IPS DF 6.9 (cell line): ENCODE measurements around the gene PPFIA4.

Experiments
- DNase-seq: peaks from one replicate; pipeline ENCODE4 v3.0.0-alpha.2; 2013; ENCODE audit warnings: low read depth, low spot score
- H3K27ac ChIP-seq: one replicate; pipeline ENCODE4 v1.5.1; 2013; ENCODE audit warnings: low read length, control low read depth
- H3K27me3 ChIP-seq: 2 replicates; pipeline ENCODE4 v1.6.1; 2013; ENCODE audit warnings: mild to moderate bottlenecking, low read length; ENCODE audit not compliant: control insufficient read depth, insufficient read depth
- H3K36me3 ChIP-seq: 2 replicates; pipeline ENCODE4 v1.6.1; 2013; ENCODE audit warnings: low read length; ENCODE audit not compliant: control insufficient read depth, insufficient read depth
- H3K4me1 ChIP-seq: 2 replicates; pipeline ENCODE4 v1.6.1; 2013; ENCODE audit warnings: low read length; ENCODE audit not compliant: control insufficient read depth, insufficient read depth
- H3K4me3 ChIP-seq: 2 replicates; pipeline ENCODE4 v1.5.1; 2013; ENCODE audit warnings: mild to moderate bottlenecking, low read length
- H3K9me3 ChIP-seq: 2 replicates; pipeline ENCODE4 v1.6.1; 2013; ENCODE audit warnings: low read length, inconsistent platforms; ENCODE audit not compliant: control insufficient read depth, insufficient read depth
- WGBS: extraction: QIAGEN DNeasy Blood & Tissue Kit; methylation state at CpG from one replicate; pipeline ENCODE4 v1.1.7; 2013; ENCODE audit warnings: mixed read lengths, missing lambda C conversion rate; ENCODE audit not compliant: insufficient read length, insufficient coverage; 5-methylcytosine and 5-hydroxymethylcytosine counted together

The PPFIA4 gene

GRCh38 chr1:203082231-203082505, 55.9 kb downstream of the PPFIA4 start:
- Histone ChIP-seq H3K9me3 (no peaks in the 10 kb centered on the region), H3K36me3 (no peaks in the 10 kb centered on the region), H3K27ac (no peak overlapping the region), H3K4me3 (no peak overlapping the region), H3K27me3 (no peaks in the 10 kb centered on the region; the same call in 1 of the 2 replicates), H3K4me1 (peaks cover 10% of the 10 kb centered on the region; the same call in 1 of the 2 replicates)
- no CpG with 5 or more reads among the region's 3 CpGs for WGBS
- no peak for DNase-seq

GRCh38 chr1:203082571-203083462, 56.5 kb downstream of the PPFIA4 start:
- WGBS: no CpG with 5 or more reads among the region's 11 CpGs
- Histone ChIP-seq H3K9me3 (no peaks in the 10 kb centered on the region), H3K27me3 (no peaks in the 10 kb centered on the region), H3K4me1 (peaks cover 10% of the 10 kb centered on the region; the same call in 1 of the 2 replicates), H3K4me3 (no peak overlapping the region), H3K27ac (no peak overlapping the region), H3K36me3 (no peaks in the 10 kb centered on the region)
- no peak for DNase-seq

DNA sequence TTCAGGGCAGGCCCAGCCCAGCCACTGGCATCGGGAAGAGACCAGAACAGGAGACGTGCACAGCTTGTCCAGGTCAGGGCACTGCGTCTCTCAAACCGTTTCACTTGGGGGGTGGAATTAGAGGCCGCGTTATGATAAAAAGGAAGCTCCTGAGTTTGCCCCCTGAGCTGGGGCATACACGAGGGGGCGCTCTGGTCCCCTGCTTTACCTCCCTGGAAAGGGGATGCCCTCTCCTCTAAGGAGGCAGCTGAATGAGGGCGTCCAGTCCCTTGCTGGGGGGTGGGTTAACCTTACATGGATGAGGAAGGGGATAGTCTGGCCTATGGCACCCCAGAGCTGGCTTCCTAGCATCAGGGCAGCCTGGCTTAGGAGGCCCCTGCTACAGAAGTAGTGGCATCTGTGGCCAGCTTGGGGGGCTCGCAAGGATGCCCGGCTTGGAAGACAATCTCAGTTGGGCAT, 57.2 kb downstream of the PPFIA4 start:
- H3K4me3 ChIP-seq: no peak overlapping the region
- no peaks in the 10 kb centered on the region for H3K27me3 ChIP-seq
- no peaks in the 10 kb centered on the region for H3K9me3 ChIP-seq
- WGBS: no CpG with 5 or more reads among the region's 11 CpGs
- H3K36me3 ChIP-seq: no peaks in the 10 kb centered on the region
- no peak overlapping the region for H3K27ac ChIP-seq
- H3K4me1 ChIP-seq: peaks cover 10% of the 10 kb centered on the region; the same call in 1 of the 2 replicates
- no peak for DNase-seq

DNA sequence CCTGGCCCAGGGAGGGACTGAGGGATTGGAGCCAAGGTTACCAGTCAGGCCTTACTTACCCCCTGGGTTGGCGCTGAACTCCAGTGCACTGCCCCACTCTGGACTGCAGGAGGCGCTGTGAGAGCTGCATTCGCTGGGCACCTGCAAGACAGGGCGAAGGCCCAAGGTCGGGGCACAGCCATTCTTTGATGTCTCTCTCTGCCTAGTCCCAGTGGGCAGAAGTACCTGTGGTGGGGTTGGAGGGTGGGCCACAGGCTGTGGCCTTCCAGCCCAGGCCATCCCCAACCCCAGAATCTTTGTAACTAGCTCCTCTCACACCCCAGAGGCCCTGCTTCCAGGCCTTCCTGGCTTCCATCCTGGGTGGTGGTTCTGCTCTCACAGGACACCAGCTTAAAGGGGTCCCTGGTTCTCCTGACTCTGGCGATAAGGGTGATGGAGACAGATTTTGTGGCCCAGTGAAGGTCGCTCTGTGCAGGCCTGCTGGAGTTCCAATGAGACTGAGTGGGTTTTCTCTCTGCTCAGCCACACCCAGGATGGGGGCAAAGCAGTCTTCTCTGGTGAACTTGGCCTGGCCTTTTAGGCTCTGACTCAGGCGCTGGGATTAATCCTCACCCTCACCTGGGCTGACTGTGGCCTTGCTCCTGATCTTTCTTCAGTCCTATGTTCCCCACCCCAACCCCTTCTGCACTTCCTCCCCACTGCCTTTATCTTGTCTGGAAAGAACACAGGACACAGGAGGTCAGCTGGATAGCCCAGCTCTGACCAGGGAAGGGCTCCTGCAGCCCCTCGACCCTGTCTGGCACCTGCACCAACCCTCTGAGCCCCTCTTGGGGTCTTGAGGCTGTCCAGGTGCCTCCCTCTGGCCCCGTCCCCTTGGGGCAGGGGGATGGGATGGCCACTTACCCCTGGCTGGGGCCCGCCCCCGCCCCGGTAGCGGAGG, 58.6 kb downstream of the PPFIA4 start:
- Histone ChIP-seq H3K36me3 (no peaks in the 10 kb centered on the region), H3K27ac (no peak overlapping the region), H3K27me3 (no peaks in the 10 kb centered on the region), H3K9me3 (no peaks in the 10 kb centered on the region), H3K4me1 (peaks cover 10% of the 10 kb centered on the region; the same call in 1 of the 2 replicates), H3K4me3 (no peak overlapping the region)
- no CpG with 5 or more reads among the region's 14 CpGs for WGBS
- DNase-seq: no peak

GRCh38 chr1:203085528-203086406, 59.5 kb downstream of the PPFIA4 start, which contains the start of gene MYOG:
MYOG (minus strand) TSS chr1:203086012; CDS start chr1:203085961, 51 bp downstream.
- WGBS: no CpG with 5 or more reads among the region's 36 CpGs
- H3K27me3 ChIP-seq: no peaks in the 10 kb centered on the region
- no peaks in the 10 kb centered on the region for H3K9me3 ChIP-seq
- H3K4me3 ChIP-seq: no peak within 1 kb of the TSS
- H3K36me3 ChIP-seq: no peaks in the 10 kb centered on the region
- no peak for DNase-seq
- peaks cover 10% of the 10 kb centered on the region; the same call in 1 of the 2 replicates for H3K4me1 ChIP-seq
- no peak within 1 kb of the TSS for H3K27ac ChIP-seq

DNA sequence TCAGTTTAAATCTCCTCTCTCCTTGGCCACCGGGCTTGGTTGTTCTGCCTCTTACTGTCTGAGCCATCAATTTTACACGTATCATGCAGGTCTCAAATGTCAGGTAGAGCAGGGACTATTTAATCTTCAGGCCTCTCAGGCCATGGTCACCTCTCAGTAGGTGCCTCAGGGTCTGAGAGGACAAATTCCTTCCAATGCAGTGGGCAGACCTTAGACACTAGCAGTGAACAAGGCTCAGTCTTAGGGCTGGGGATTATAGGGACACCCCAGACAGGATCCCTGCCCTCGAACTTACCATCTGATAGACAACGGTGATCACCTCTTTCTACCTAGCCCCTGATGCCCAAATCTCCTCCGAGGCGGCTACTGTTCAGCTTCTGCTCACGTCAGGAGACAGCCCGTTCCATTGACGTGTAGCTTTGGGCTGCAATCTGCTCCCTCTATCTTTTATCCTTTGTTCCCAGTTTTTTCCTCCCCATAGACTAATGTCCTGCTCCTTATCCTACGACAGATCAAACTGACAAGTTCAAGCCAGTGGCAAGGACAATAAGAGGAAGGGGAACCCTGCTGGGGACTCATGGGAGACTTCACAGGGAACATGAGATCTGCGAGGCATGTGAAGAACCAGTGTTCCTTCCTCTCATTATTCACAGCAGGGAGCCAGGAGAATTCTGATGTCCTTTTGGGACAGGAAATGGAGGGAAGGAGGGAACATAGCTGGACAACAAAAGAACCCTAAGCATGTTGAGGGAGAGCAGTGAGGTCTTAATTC, 60.9 kb downstream of the PPFIA4 start:
- Histone ChIP-seq H3K27ac (no peak overlapping the region), H3K4me1 (peaks cover 5% of the 10 kb centered on the region; the same call in 1 of the 2 replicates), H3K4me3 (no peak overlapping the region), H3K9me3 (no peaks in the 10 kb centered on the region), H3K27me3 (no peaks in the 10 kb centered on the region), H3K36me3 (no peaks in the 10 kb centered on the region)
- DNase-seq: no peak
- no CpG with 5 or more reads among the region's 11 CpGs for WGBS

DNA sequence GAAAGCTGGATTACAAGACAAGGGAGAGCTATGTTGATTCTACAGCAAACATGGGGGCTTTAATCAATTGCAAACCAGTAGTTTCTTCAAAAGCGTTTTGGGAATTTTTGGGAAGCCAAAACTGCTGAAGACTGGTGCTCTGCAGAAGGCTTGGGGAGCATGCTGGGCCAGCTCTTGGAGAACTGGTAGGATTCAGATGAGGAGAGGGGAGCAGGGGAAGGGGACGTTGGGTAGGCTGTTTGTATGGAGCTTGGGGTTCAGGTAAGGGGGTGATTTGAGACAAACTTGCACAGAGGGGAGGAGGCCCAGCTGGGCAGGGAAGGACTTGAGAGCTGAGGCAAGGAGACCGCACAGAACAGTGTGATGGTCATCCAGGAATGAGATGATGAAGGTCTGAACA, 62.1 kb downstream of the PPFIA4 start:
- no CpG with 5 or more reads among the region's 3 CpGs for WGBS
- Histone ChIP-seq H3K4me1 (no peaks in the 10 kb centered on the region), H3K27me3 (no peaks in the 10 kb centered on the region), H3K9me3 (no peaks in the 10 kb centered on the region), H3K36me3 (no peaks in the 10 kb centered on the region), H3K27ac (no peak overlapping the region), H3K4me3 (no peak overlapping the region)
- no peak for DNase-seq

GRCh38 chr1:203089001-203089650, 62.8 kb downstream of the PPFIA4 start:
- WGBS: no CpG with 5 or more reads among the region's 7 CpGs
- H3K27me3 ChIP-seq: no peaks in the 10 kb centered on the region

GRCh38 chr1:203089651-203090045, 63.4 kb downstream of the PPFIA4 start:
- no peaks in the 10 kb centered on the region for H3K9me3 ChIP-seq
- no peaks in the 10 kb centered on the region for H3K27me3 ChIP-seq
- no peak overlapping the region for H3K27ac ChIP-seq
- no CpG with 5 or more reads among the region's 7 CpGs for WGBS
- DNase-seq: no peak
- H3K36me3 ChIP-seq: no peaks in the 10 kb centered on the region
- H3K4me3 ChIP-seq: no peak overlapping the region
- no peaks in the 10 kb centered on the region for H3K4me1 ChIP-seq

More at GRCh38 chr1:203089001-203089650, 62.8 kb downstream of the PPFIA4 start:
- Histone ChIP-seq H3K36me3 (no peaks in the 10 kb centered on the region), H3K27ac (no peak overlapping the region), H3K9me3 (no peaks in the 10 kb centered on the region), H3K4me1 (no peaks in the 10 kb centered on the region), H3K4me3 (no peak overlapping the region)
- DNase-seq: no peak
